Measurements from ENCODE around the gene GRID1.

- no peak for TF ChIP-seq EZH2 (IDR thresholded peaks at IDR 0.05; ENCODE audit: low read length)
- no peak for TF ChIP-seq CTCF (optimal IDR thresholded peaks at IDR 0.05 in 1 of 3, IDR thresholded peaks at IDR 0.05 in 1 of 3, conservative IDR thresholded peaks at IDR 0.05 in 1 of 3; ENCODE audit: extremely low read depth in 1 of 3, insufficient read depth in 2 of 3, low read length in 3 of 3)
Observed at GRCh38 chr10:86311906-86312305, 54.7 kb downstream of the GRID1 start.
